GM19463 (cell line): ENCODE data around the gene RASGRP4.
"Not testable (repeated sequence)": the region's sequence is repeated elsewhere in the genome, so short reads cannot be mapped to it uniquely, and the experiment has no call there.

Experiments
- ATAC-seq: cut with Tn5 transposase; IDR thresholded peaks from one replicate; pipeline ENCODE4 v1.9.1; 2021; ENCODE audit warnings: mild to moderate bottlenecking, moderate library complexity; ENCODE audit not compliant: unreplicated experiment

RASGRP4 gene

GRCh38 chr19:38448225-38448624 is 22.2 kb upstream of the RASGRP4 start:
- ATAC-seq = no peak

- no peak for ATAC-seq
Measured at GRCh38 chr19:38445362-38445761, 19.3 kb upstream of the RASGRP4 start.

- ATAC-seq = no peak
Measured at GRCh38 chr19:38444026-38444425, 18.0 kb upstream of the RASGRP4 start.

GRCh38 chr19:38443458-38443999 is 17.5 kb upstream of the RASGRP4 start:
- no peak for ATAC-seq

GRCh38 chr19:38442736-38443135 is 16.7 kb upstream of the RASGRP4 start:
- no peak for ATAC-seq

GRCh38 chr19:38441657-38442348 is 15.8 kb upstream of the RASGRP4 start:
- ATAC-seq = no peak

GRCh38 chr19:38440592-38440991 is 14.6 kb upstream of the RASGRP4 start:
- no peak for ATAC-seq

GRCh38 chr19:38437917-38438316 is 11.9 kb upstream of the RASGRP4 start:
- ATAC-seq = no peak

- no peak for ATAC-seq
Measured at GRCh38 chr19:38437295-38437694, 11.3 kb upstream of the RASGRP4 start.

GRCh38 chr19:38434549-38435051 is 8.6 kb upstream of the RASGRP4 start:
- no peak for ATAC-seq

GRCh38 chr19:38433268-38433733 is 7.3 kb upstream of the RASGRP4 start, which contains the start of gene RYR1:
RYR1 (plus strand) TSS chr19:38433691; CDS start chr19:38433830, 139 bp downstream.
- no peak for ATAC-seq

- no peak for ATAC-seq
Measured at GRCh38 chr19:38430931-38431330, 4.9 kb upstream of the RASGRP4 start.

GRCh38 chr19:38429811-38430156 is 3.8 kb upstream of the RASGRP4 start:
- no peak for ATAC-seq

GRCh38 chr19:38429055-38429810 is 3.2 kb upstream of the RASGRP4 start:
- ATAC-seq = no peak

GRCh38 chr19:38427035-38427677 is 1.1 kb upstream of the RASGRP4 start:
- ATAC-seq = not testable (repeated sequence)

- ATAC-seq = no peak
Measured at GRCh38 chr19:38425222-38425809, 703 bp downstream of the RASGRP4 start.

GRCh38 chr19:38424272-38424671 is 1.7 kb downstream of the RASGRP4 start:
- ATAC-seq = no peak

- no peak for ATAC-seq
Measured at GRCh38 chr19:38422438-38422837, 3.6 kb downstream of the RASGRP4 start.

- ATAC-seq = no peak
Measured at GRCh38 chr19:38421856-38422255, 4.2 kb downstream of the RASGRP4 start.

GRCh38 chr19:38420935-38421334 is 5.1 kb downstream of the RASGRP4 start:
- ATAC-seq = no peak
